ENCODE data around the gene CGB7.
"Not testable (repeated sequence)": the region's sequence is repeated elsewhere in the genome, so short reads cannot be mapped to it uniquely, and the experiment has no call there.

- not testable (repeated sequence) for TF ChIP-seq POLR2A, TAF1, POLR2AphosphoS5, POU2F2 (IDR thresholded peaks at IDR 0.05; ENCODE audit: low read depth, low read length)
Measured at GRCh38 chr19:49028686-49029085, 28.9 kb downstream of the CGB7 start.
